Breast epithelium (tissue), 4 donors: ENCODE data around the gene CCL24. TPM values are rescaled to one million over a fixed set of nuclear protein-coding genes. Genes with fewer than 3 reads are reported as not detected.
"Not testable (repeated sequence)": the region's sequence is repeated elsewhere in the genome, so short reads cannot be mapped to it uniquely, and the experiment has no call there.

ENCODE experiments used
- DNase-seq, 2 donors: peaks; one replicate each; pipeline ENCODE4 v3.0.0-alpha.2; 2019; ENCODE audit warnings: low spot score in 2 of 2
- H3K27ac ChIP-seq, 2 donors: fragments of 200-600 bp; sonication (generic) in 1 of 2; one replicate each; pipeline ENCODE4 v1.5.1; 2016 to 2019; ENCODE audit warnings: mild to moderate bottlenecking in 1 of 2
- H3K27me3 ChIP-seq, 2 donors: fragments of 200-600 bp; sonication (generic) in 1 of 2; one replicate each; pipeline versions ENCODE4 v1.5.1 to v1.6.0; 2017 to 2019; ENCODE audit warnings: control low read depth in 1 of 2, mild to moderate bottlenecking in 1 of 2
- H3K36me3 ChIP-seq: fragments of 200-600 bp; one replicate; pipeline ENCODE4 v1.5.1; 2019
- H3K4me1 ChIP-seq, 2 donors: fragments of 200-600 bp; sonication (generic); one replicate each; pipeline ENCODE4 v1.5.1; 2016 to 2019; ENCODE audit warnings: control low read depth in 1 of 2
- H3K4me3 ChIP-seq, 3 donors: fragments of 200-600 bp; sonication (generic); 1 replicate in 2 of 3; 2 replicates in 1 of 3; pipeline ENCODE4 v1.5.1; 2016 to 2019; ENCODE audit warnings: mild to moderate bottlenecking in 3 of 3, moderate library complexity in 2 of 3
- H3K9me3 ChIP-seq, 2 donors: fragments of 200-600 bp; sonication (generic) in 1 of 2; one replicate each; pipeline ENCODE4 v1.5.1; 2016 to 2019; ENCODE audit warnings: control low read depth in 1 of 2
- POLR2A ChIP-seq: fragments of 450-650 bp; IDR thresholded peaks from one replicate; pipeline ENCODE4 v1.6.1; 2016; ENCODE audit warnings: antibody characterized with exemption, mild to moderate bottlenecking, moderate library complexity
- POLR2AphosphoS5 ChIP-seq, 3 donors: sonication (generic); formaldehyde crosslinking; IDR thresholded peaks; one replicate each; pipeline ENCODE4 v1.6.1; 2017; ENCODE audit warnings: antibody characterized with exemption in 3 of 3
- intact Hi-C: fragments of 100-400 bp; cut with DNase I; formaldehyde crosslinking; loops from one replicate; pipeline ENCODE4 v1.15.1; 2023; ENCODE audit warnings: low total_unique reads
- total RNA-seq, 3 donors: library from RNA; depleted of rRNA; stranded (reverse); fragments of >200 nt; gene quantifications; one replicate each; pipeline ENCODE4 v1.1.0, GENCODE V29; 2016
- TF ChIP-seq, protein P1 (sequence below), 3 donors: fragments of 450-650 bp; IDR thresholded peaks; one replicate each; pipeline ENCODE4 v1.5.1; 2016 to 2017; ENCODE audit warnings: antibody characterized with exemption in 3 of 3, mild to moderate bottlenecking in 3 of 3, moderate library complexity in 3 of 3

Gene CCL24
- total RNA-seq, 3 donors from 2014 or later, result 1.3 TPM; not detected in 2

DNA sequence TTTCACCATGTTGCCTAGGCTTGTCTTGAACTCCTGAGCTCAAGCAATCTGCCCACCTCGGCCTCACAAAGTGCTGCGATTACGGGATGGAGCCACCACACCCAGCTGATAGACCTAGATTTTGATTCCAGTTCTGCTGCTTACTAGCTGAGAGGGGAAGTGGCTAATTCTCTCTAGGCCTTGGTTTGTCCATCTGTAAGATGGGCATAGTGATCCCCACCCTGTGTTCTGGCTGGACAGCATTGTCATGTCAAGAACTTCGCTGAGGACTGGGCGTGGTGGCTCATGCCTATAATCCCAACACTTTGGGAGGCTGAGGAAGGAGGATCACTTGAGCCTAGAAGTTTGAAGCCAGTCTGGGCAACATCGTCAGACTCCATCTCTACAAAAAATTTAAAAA is 17.4 kb upstream of the CCL24 start:
- Histone ChIP-seq H3K36me3 (no peaks in the 10 kb centered on the region), H3K4me3 (no peak overlapping the region), H3K9me3 (no peaks in the 10 kb centered on the region), H3K27me3 (no peaks in the 10 kb centered on the region), H3K4me1 (no peaks in the 10 kb centered on the region), H3K27ac (no peak overlapping the region)
- TF ChIP-seq, protein P1, sequence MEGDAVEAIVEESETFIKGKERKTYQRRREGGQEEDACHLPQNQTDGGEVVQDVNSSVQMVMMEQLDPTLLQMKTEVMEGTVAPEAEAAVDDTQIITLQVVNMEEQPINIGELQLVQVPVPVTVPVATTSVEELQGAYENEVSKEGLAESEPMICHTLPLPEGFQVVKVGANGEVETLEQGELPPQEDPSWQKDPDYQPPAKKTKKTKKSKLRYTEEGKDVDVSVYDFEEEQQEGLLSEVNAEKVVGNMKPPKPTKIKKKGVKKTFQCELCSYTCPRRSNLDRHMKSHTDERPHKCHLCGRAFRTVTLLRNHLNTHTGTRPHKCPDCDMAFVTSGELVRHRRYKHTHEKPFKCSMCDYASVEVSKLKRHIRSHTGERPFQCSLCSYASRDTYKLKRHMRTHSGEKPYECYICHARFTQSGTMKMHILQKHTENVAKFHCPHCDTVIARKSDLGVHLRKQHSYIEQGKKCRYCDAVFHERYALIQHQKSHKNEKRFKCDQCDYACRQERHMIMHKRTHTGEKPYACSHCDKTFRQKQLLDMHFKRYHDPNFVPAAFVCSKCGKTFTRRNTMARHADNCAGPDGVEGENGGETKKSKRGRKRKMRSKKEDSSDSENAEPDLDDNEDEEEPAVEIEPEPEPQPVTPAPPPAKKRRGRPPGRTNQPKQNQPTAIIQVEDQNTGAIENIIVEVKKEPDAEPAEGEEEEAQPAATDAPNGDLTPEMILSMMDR (IDR thresholded peaks at IDR 0.05), result no peak
- TF ChIP-seq POLR2A (no peak), POLR2AphosphoS5 (IDR thresholded peaks at IDR 0.05) (no peak)
- intact Hi-C loops, result no loop called here
- no peak for DNase-seq

DNA sequence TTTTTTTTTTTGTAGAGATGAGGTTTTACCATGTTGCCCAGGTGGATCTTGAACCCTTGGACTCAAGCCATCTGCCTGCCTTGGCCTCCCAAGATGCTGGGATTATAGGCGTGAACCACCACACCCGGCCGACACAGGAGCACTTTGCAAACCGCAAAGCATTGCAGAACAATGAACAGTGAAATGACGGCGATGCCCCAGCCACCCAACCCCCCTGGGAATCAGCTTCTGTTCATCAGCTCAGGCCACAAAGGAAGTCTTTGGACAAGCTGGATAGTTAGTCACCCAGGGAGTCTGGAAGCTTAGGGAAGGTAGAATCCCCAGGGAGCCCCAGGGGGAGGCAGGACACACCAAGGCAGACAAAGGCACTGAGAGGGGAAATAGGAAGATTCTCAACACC is 16.1 kb upstream of the CCL24 start:
- intact Hi-C loops, H3K4me1 ChIP-seq, H3K36me3 ChIP-seq, H3K27ac ChIP-seq, DNase-seq, H3K4me3 ChIP-seq, H3K9me3 ChIP-seq, H3K27me3 ChIP-seq: not testable (repeated sequence)

DNA sequence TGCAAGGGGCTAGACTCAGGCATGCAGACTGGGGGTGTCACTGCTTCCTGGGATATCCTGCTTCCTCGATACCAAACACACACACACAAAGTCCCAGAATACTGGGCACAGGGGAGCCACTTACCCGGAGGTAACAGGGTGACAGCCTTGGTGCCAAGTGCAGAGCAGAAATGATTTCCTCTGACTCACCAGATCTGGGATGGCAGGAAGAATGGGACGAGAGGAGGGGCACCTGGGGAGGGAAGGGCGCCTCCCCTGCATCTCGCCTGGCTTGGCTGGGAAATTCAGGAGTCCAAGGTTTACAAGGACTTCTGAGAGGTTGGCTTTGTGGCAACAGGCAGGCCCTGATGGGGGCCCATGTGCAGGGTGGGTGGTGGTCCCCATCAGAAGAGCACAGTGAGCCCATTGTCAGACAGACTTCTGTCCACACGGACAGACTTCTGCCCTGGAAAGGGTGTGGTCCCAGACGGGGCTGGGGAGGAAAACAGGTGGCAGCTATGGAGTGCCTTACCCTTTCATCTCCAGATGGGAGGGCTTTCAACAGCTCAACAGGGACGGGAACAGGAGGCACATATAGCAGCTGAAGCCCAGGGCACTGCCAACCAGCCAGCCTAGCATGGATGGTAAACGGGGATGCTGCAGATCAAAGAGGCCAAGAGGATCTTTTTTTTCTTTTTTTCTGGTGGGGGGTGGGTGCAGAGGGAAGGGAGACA is 9.7 kb upstream of the CCL24 start:
- Histone ChIP-seq H3K36me3 (no peaks in the 10 kb centered on the region), H3K9me3 (no peaks in the 10 kb centered on the region), H3K4me1 (no peaks in the 10 kb centered on the region), H3K27ac (no peak overlapping the region), H3K27me3 (no peaks in the 10 kb centered on the region), H3K4me3 (no peak overlapping the region)
- no peak for DNase-seq
- intact Hi-C loops, result no loop called here
- TF ChIP-seq POLR2A (no peak), POLR2AphosphoS5 (IDR thresholded peaks at IDR 0.05) (no peak)
- TF ChIP-seq, protein P1 (IDR thresholded peaks at IDR 0.05), result no peak

DNA sequence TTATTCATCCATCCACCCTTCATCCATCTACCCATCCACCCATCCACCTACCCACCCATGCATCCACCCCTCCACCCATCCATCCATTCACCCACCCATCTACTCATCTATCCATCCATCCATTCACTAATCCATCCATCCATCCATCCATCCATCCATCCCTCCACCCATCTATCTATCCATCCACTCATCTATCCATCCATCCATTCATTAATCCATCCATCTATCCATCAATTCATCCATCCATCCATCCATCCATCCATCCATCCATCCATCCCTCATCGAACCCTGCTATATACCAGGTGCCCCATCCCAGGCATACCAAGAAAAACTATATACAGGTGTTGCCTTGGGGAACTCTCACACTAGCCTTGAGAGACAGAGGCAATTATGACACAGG is 7.1 kb upstream of the CCL24 start:
- Histone ChIP-seq H3K36me3 (no peaks in the 10 kb centered on the region), H3K27me3 (no peaks in the 10 kb centered on the region), H3K27ac (no peak overlapping the region), H3K4me3 (no peak overlapping the region), H3K9me3 (no peaks in the 10 kb centered on the region), H3K4me1 (no peaks in the 10 kb centered on the region)
- DNase-seq, result no peak
- intact Hi-C loops, result no loop called here
- TF ChIP-seq POLR2AphosphoS5 (IDR thresholded peaks at IDR 0.05) (no peak), POLR2A (no peak)
- TF ChIP-seq, protein P1 (IDR thresholded peaks at IDR 0.05), result no peak

DNA sequence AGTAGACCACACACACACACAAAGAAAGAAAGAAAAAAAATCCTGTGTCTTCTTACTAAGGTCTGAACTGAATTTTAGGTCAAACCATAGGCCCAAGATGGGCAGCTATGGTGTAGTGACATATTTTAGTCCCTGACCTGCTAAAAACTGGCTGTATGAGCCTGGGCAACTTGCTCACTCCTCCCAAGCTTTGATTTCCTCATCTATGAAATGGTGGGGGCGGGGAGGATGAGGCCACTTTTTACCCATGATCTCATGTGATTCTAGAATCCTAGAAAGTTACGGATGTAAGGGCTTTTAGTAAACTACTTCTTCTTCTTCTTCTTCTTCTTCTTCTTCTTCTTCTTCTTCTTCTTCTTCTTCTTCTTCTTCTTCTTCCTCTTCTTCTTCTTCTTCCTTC is 6.1 kb upstream of the CCL24 start:
- DNase-seq, result no peak
- H3K4me1 ChIP-seq, result no peaks in the 10 kb centered on the region
- TF ChIP-seq POLR2A, result no peak
- TF ChIP-seq POLR2AphosphoS5 (IDR thresholded peaks at IDR 0.05), result no peak
- TF ChIP-seq, protein P1 (IDR thresholded peaks at IDR 0.05), result no peak

More for the DNA sequence above, 6.1 kb upstream of the CCL24 start:
- Histone ChIP-seq H3K36me3 (no peaks in the 10 kb centered on the region), H3K4me3 (no peak overlapping the region), H3K27ac (no peak overlapping the region), H3K9me3 (no peaks in the 10 kb centered on the region), H3K27me3 (no peaks in the 10 kb centered on the region)
- intact Hi-C loops, result no loop called here
